ENCODE results near the gene CREB5. TPM values are rescaled to one million over a fixed set of nuclear protein-coding genes. Genes with fewer than 3 reads are reported as not detected.

CREB5 gene
- total RNA-seq, 2 donors from 2014 or later = 0.53 to 2.6 TPM

DNA sequence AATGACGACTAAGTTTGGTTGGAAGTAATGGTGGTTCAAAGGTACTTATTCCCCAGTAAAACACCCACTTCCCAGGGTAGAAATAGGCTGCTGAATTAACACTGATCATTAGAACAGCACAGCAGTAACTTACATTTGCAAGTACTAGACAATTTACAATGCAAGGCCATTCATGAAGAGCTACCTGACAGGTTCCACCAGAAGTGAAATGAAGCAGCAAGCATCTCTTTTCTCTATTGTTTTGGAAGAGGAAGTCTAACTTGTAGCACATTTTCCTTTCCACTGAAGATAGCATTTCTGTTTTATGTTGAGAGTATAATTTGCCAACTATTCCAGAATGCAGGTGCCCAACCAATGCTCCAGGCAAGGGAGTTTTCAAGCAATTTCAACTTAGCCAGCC lies 145.9 kb downstream of the CREB5 start:
- no peak overlapping the region for H3K4me3 Mint-ChIP-seq
- Histone ChIP-seq H3K9me3 (ENCODE audit: control insufficient read depth, low read length) (no peaks in the 10 kb centered on the region), H3K4me3 (ENCODE audit: low read length) (no peak overlapping the region), H3K27me3 (ENCODE audit: control insufficient read depth, insufficient read depth, low read length, poor library complexity, severe bottlenecking) (peaks cover 3% of the 10 kb centered on the region), H3K27ac (ENCODE audit: low read depth, low read length) (no peak overlapping the region), H3K9ac (ENCODE audit: extremely low read depth, low read length, poor library complexity, severe bottlenecking) (no peak overlapping the region), H3K4me1 (ENCODE audit: control insufficient read depth, insufficient read depth, low read length) (no peaks in the 10 kb centered on the region), H3K36me3 (ENCODE audit: control insufficient read depth, insufficient read depth, low read length) (no peaks in the 10 kb centered on the region)
- DNase-seq = no peak
- H3K27me3 Mint-ChIP-seq (ENCODE audit: insufficient read depth) = no peaks in the 10 kb centered on the region
- no peaks in the 10 kb centered on the region for H3K36me3 Mint-ChIP-seq (ENCODE audit: low read depth)
- WGBS, 2 experiments (ENCODE audit: insufficient coverage in 1 of 2, insufficient read length in 1 of 2) = 88% methylated on average over 1 of the region's 1 CpG; no CpG with 5 or more reads in 1 of the 2 experiments
- H3K9me3 Mint-ChIP-seq = no peaks in the 10 kb centered on the region
- no peak overlapping the region for H3K27ac Mint-ChIP-seq
- TF ChIP-seq, protein P1, sequence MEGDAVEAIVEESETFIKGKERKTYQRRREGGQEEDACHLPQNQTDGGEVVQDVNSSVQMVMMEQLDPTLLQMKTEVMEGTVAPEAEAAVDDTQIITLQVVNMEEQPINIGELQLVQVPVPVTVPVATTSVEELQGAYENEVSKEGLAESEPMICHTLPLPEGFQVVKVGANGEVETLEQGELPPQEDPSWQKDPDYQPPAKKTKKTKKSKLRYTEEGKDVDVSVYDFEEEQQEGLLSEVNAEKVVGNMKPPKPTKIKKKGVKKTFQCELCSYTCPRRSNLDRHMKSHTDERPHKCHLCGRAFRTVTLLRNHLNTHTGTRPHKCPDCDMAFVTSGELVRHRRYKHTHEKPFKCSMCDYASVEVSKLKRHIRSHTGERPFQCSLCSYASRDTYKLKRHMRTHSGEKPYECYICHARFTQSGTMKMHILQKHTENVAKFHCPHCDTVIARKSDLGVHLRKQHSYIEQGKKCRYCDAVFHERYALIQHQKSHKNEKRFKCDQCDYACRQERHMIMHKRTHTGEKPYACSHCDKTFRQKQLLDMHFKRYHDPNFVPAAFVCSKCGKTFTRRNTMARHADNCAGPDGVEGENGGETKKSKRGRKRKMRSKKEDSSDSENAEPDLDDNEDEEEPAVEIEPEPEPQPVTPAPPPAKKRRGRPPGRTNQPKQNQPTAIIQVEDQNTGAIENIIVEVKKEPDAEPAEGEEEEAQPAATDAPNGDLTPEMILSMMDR (conservative IDR thresholded peaks at IDR 0.05) = no peak
- H3K4me1 Mint-ChIP-seq = no peaks in the 10 kb centered on the region

DNA sequence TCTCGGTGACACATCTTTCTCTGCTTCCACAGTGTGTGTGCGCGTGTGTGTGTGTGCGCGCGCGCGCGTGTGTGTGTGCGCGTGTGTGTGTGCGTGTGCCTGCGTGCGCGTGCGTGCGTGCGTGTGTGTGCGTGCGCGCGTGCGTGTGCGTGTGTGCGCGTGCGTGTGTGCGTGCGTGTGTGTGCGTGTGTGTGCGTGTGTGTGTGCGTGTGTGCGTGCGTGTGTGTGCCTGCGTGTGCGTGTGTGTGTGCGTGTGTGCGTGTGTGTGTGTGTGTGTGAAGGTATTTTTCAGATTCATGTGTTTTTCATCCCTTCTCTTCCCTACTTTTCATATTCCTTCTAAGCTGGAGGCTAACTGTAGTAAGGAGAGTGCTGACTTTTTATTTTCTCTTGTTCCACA lies 148.4 kb downstream of the CREB5 start:
- Mint-ChIP-seq H3K4me3 (no peak overlapping the region), H3K4me1 (peaks cover 4% of the 10 kb centered on the region), H3K27me3 (ENCODE audit: insufficient read depth) (no peaks in the 10 kb centered on the region), H3K27ac (no peak overlapping the region), H3K36me3 (ENCODE audit: low read depth) (no peaks in the 10 kb centered on the region), H3K9me3 (no peaks in the 10 kb centered on the region)
- no peaks in the 10 kb centered on the region for H3K36me3 ChIP-seq (ENCODE audit: control insufficient read depth, insufficient read depth, low read length)
- WGBS, 2 experiments (ENCODE audit: insufficient coverage in 1 of 2, insufficient read length in 1 of 2) = 93 to 100% methylated on average over 1 of the region's 38 CpGs
- no peaks in the 10 kb centered on the region for H3K4me1 ChIP-seq (ENCODE audit: control insufficient read depth, insufficient read depth, low read length)
- H3K9me3 ChIP-seq (ENCODE audit: control insufficient read depth, low read length) = no peaks in the 10 kb centered on the region
- H3K27ac ChIP-seq (ENCODE audit: low read depth, low read length) = no peak overlapping the region
- no peak overlapping the region for H3K9ac ChIP-seq (ENCODE audit: extremely low read depth, low read length, poor library complexity, severe bottlenecking)
- H3K4me3 ChIP-seq (ENCODE audit: low read length) = no peak overlapping the region
- no peaks in the 10 kb centered on the region for H3K27me3 ChIP-seq (ENCODE audit: control insufficient read depth, insufficient read depth, low read length, poor library complexity, severe bottlenecking)
- no peak for DNase-seq
- TF ChIP-seq, protein P1 (conservative IDR thresholded peaks at IDR 0.05) = no peak

DNA sequence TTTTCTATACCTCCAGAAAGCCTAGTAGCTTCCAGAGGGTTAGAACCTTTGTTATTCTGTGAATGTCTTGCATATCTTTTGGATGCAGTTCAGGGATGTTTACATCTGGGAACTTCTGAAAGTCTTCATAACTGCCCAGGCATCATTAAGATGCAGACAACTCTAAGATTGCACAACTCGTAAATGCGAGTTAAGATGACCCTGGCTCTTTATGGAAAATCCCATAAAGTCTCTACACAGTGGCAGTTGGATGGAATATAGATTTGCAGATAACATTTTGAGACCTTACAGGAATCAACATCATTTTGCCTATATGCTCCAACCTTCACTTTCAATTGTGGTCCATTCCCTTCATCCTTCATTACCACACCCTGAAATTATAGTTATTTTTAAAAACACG lies 151.7 kb downstream of the CREB5 start:
- no peak overlapping the region for H3K4me3 ChIP-seq (ENCODE audit: low read length)
- H3K9ac ChIP-seq (ENCODE audit: extremely low read depth, low read length, poor library complexity, severe bottlenecking) = no peak overlapping the region
- no peaks in the 10 kb centered on the region for H3K36me3 ChIP-seq (ENCODE audit: control insufficient read depth, insufficient read depth, low read length)
- Mint-ChIP-seq H3K9me3 (no peaks in the 10 kb centered on the region), H3K27ac (no peak overlapping the region), H3K4me3 (no peak overlapping the region), H3K36me3 (ENCODE audit: low read depth) (no peaks in the 10 kb centered on the region), H3K4me1 (peaks cover 4% of the 10 kb centered on the region), H3K27me3 (ENCODE audit: insufficient read depth) (no peaks in the 10 kb centered on the region)
- no peaks in the 10 kb centered on the region for H3K4me1 ChIP-seq (ENCODE audit: control insufficient read depth, insufficient read depth, low read length)
- TF ChIP-seq, protein P1 (conservative IDR thresholded peaks at IDR 0.05) = no peak
- H3K9me3 ChIP-seq (ENCODE audit: control insufficient read depth, low read length) = no peaks in the 10 kb centered on the region
- 100% methylated on average over 2 of the region's 3 CpGs for WGBS, 2 experiments (ENCODE audit: insufficient coverage in 1 of 2, insufficient read length in 1 of 2)
- H3K27ac ChIP-seq (ENCODE audit: low read depth, low read length) = no peak overlapping the region
- peaks cover 5% of the 10 kb centered on the region for H3K27me3 ChIP-seq (ENCODE audit: control insufficient read depth, insufficient read depth, low read length, poor library complexity, severe bottlenecking)
- DNase-seq = no peak
